Measurements from ENCODE around the gene TBC1D22A.

- TF ChIP-seq CTCF (IDR thresholded peaks at IDR 0.05; ENCODE audit: insufficient read depth, low read depth, low read length), result no peak
- no peak for TF ChIP-seq EZH2 (IDR thresholded peaks at IDR 0.05; ENCODE audit: insufficient read depth, low read length)
Measured at GRCh38 chr22:47194476-47195155, 432.2 kb downstream of the TBC1D22A start.

All from astrocyte (in vitro differentiated cells and primary cell).